SK-N-SH (cell line): ENCODE data around the gene GALNS. TPM values are rescaled to one million over a fixed set of nuclear protein-coding genes. Genes with fewer than 3 reads are reported as not detected.

Experiments used
- CTCF ChIA-PET: fragments of 300-600, 350-600 bp; formaldehyde crosslinking; extraction: SDS; loops from one replicate; lab custom pipeline; 2021; lab: Yijun Ruan, JAX
- POLR2A ChIA-PET: fragments of 350-600 bp; sonication (Branson Sonifier 250); formaldehyde crosslinking; extraction: SDS; loops from one replicate; lab custom pipeline; 2020; ENCODE audit warnings: antibody characterized with exemption, inconsistent platforms; lab: Yijun Ruan, JAX
- DNase-seq: peaks from one replicate; pipeline ENCODE4 v3.0.0; 2012
- H2AFZ ChIP-seq: fragments of 200-600 bp; sonication (generic); 2 replicates; pipeline ENCODE4 v1.8.1; 2016; ENCODE audit warnings: antibody characterized with exemption, mild to moderate bottlenecking, low read depth
- H3F3A ChIP-seq: fragments of 200-600 bp; sonication (generic); replicated peaks from 2 replicates; pipeline ENCODE3; 2016; ENCODE audit warnings: antibody characterized with exemption, mild to moderate bottlenecking; ENCODE audit not compliant: insufficient read depth
- H3K27ac ChIP-seq, 2 experiments: fragments of 200-500 bp in 1 of 2; fragments of 200-600 bp in 1 of 2; sonication (Bioruptor generic) in 1 of 2; sonication (generic), shearing (Covaris generic) in 1 of 2; 2 replicates each; pipeline versions ENCODE4 v1.5.1 to v1.6.1; 2014 to 2016; ENCODE audit warnings: low read depth in 2 of 2, inconsistent platforms in 1 of 2, low read length in 1 of 2, mild to moderate bottlenecking in 1 of 2, mixed read lengths in 1 of 2
- H3K27me3 ChIP-seq: fragments of 200-600 bp; sonication (generic), shearing (Covaris generic); 2 replicates; pipeline ENCODE4 v1.6.1; 2016; ENCODE audit warnings: mixed run types; ENCODE audit not compliant: insufficient read depth
- H3K36me3 ChIP-seq, 2 experiments: fragments of 200-500 bp in 1 of 2; fragments of 200-600 bp in 1 of 2; sonication (Bioruptor generic) in 1 of 2; sonication (generic) in 1 of 2; replicated peaks in 1 of 2; 2 replicates each; pipeline versions ENCODE3 to v1.5.1; 2014 to 2016; ENCODE audit warnings: low read length in 1 of 2, mild to moderate bottlenecking in 1 of 2; ENCODE audit not compliant: insufficient read depth in 2 of 2, control insufficient read depth in 1 of 2
- H3K4me1 ChIP-seq, 2 experiments: fragments of 200-500 bp in 1 of 2; fragments of 200-600 bp in 1 of 2; sonication (Bioruptor generic) in 1 of 2; sonication (generic), shearing (Covaris generic) in 1 of 2; 2 replicates each; pipeline versions ENCODE4 v1.5.1 to v1.6.1; 2014 to 2016; ENCODE audit warnings: low read depth in 1 of 2, low read length in 1 of 2, mixed run types in 1 of 2; ENCODE audit not compliant: insufficient read depth in 2 of 2, control insufficient read depth in 1 of 2
- H3K4me2 ChIP-seq: fragments of 200-600 bp; sonication (generic), shearing (Covaris generic); 2 replicates; pipeline ENCODE4 v1.6.1; 2017; ENCODE audit warnings: mixed run types
- H3K4me3 ChIP-seq, 2 experiments: fragments of 200-500 bp in 1 of 2; fragments of 200-600 bp in 1 of 2; sonication (Bioruptor generic) in 1 of 2; sonication (generic), shearing (Covaris generic) in 1 of 2; 2 replicates each; pipeline versions ENCODE4 v1.5.1 to v1.8.1; 2014 to 2016; ENCODE audit warnings: low read depth in 2 of 2, inconsistent platforms in 1 of 2, low read length in 1 of 2, mild to moderate bottlenecking in 1 of 2, mixed read lengths in 1 of 2, moderate library complexity in 1 of 2
- H3K79me2 ChIP-seq: fragments of 200-600 bp; sonication (generic); 2 replicates; pipeline ENCODE4 v1.8.1; 2017; ENCODE audit warnings: mild to moderate bottlenecking; ENCODE audit not compliant: insufficient read depth
- H3K9ac ChIP-seq: fragments of 200-600 bp; sonication (generic); 2 replicates; pipeline ENCODE4 v1.6.1; 2017; ENCODE audit warnings: mixed run types
- H3K9me2 ChIP-seq: fragments of 200-600 bp; sonication (generic); 2 replicates; pipeline ENCODE4 v1.6.1; 2017; ENCODE audit warnings: mixed run types
- H3K9me3 ChIP-seq: fragments of 200-600 bp; sonication (generic); 2 replicates; pipeline ENCODE4 v1.6.1; 2017; ENCODE audit warnings: mixed run types, mild to moderate bottlenecking, moderate library complexity
- H4K20me1 ChIP-seq: fragments of 200-600 bp; sonication (generic); 2 replicates; pipeline ENCODE4 v1.6.1; 2017; ENCODE audit warnings: mild to moderate bottlenecking, mixed run types; ENCODE audit not compliant: insufficient read depth
- MAX ChIP-seq: IDR thresholded peaks from 2 replicates; pipeline ENCODE4 v1.4.0; 2012; ENCODE audit warnings: low read depth
- PBX3 ChIP-seq: IDR thresholded peaks from 2 replicates; pipeline ENCODE4; 2012
- RCOR1 ChIP-seq: fragments of 150-350 bp; IDR thresholded peaks from 2 replicates; pipeline ENCODE4 v1.6.1; 2017; ENCODE audit warnings: antibody characterized with exemption, low read length
- RFX5 ChIP-seq: IDR thresholded peaks from 2 replicates; pipeline ENCODE4 v1.6.1; 2012; ENCODE audit warnings: mild to moderate bottlenecking, improper control_type of control experiment, low read length
- RXRA ChIP-seq: IDR thresholded peaks from 2 replicates; pipeline ENCODE4 v1.4.0; 2012; ENCODE audit warnings: low read depth, mild to moderate bottlenecking, borderline replicate concordance
- TAF1 ChIP-seq: IDR thresholded peaks from 2 replicates; pipeline ENCODE4 v1.6.1; 2012; ENCODE audit warnings: low read depth, mild to moderate bottlenecking, low read length, moderate library complexity, borderline replicate concordance
- USF1 ChIP-seq: IDR thresholded peaks from 2 replicates; pipeline ENCODE4 v1.4.0; 2012; ENCODE audit warnings: low read depth, borderline replicate concordance
- ZBTB33 ChIP-seq: IDR thresholded peaks from 2 replicates; pipeline ENCODE4 v1.4.0; 2012; ENCODE audit warnings: low read depth, borderline replicate concordance
- WGBS: methylation state at CpG from one replicate; pipeline ENCODE4 v1.1.6; 2017; ENCODE audit warnings: low lambda C conversion rate; 5-methylcytosine and 5-hydroxymethylcytosine counted together
- polyA plus RNA-seq, 3 experiments: library from polyadenylated mRNA; depleted of rRNA; stranded (reverse); fragments of >200 nt; gene quantifications; 2 replicates each; pipeline ENCODE4 v1.2.3, GENCODE V29; 2012

The GALNS gene
- polyA plus RNA-seq, 1 of the 3 experiments (the other 2 are of a cell fraction), result 16.5 TPM

GRCh38 chr16:88886845-88887521 lies 30.2 kb upstream of the GALNS start:
- WGBS, result 87% methylated on average over 20 of the region's 39 CpGs
- Histone ChIP-seq H3F3A (no peaks in the 10 kb centered on the region), H3K9me3 (no peaks in the 10 kb centered on the region), H3K27me3 (peaks cover 35% of the 10 kb centered on the region), H3K9me2 (no peaks in the 10 kb centered on the region), H3K79me2 (no peaks in the 10 kb centered on the region), H3K9ac (no peak overlapping the region), H3K27ac (no peak overlapping the region), H2AFZ (no peak overlapping the region), H3K4me3 (no peak overlapping the region), H3K4me1 (no peaks in the 10 kb centered on the region; a peak in 1 of 4 replicates), H4K20me1 (no peaks in the 10 kb centered on the region), H3K36me3 (no peaks in the 10 kb centered on the region), H3K4me2 (no peak overlapping the region)
- POLR2A ChIA-PET, result no interaction called here
- CTCF ChIA-PET, result interaction anchor here (0.6 to 1.2 kb wide), 4 partner anchors 21 to 329 kb away, joined by 3 read pairs; no protein-coding TSS in a partner anchor
- DNase-seq, result no peak
- TF ChIP-seq RFX5 (no peak), PBX3 (no peak), RCOR1 (no peak)

- TF ChIP-seq MAX (no peak), PBX3 (no peak), USF1 (no peak), RXRA (no peak), RFX5 (no peak), TAF1 (no peak), ZBTB33 (no peak)
- Histone ChIP-seq H3F3A (no peaks in the 10 kb centered on the region), H3K9me2 (no peaks in the 10 kb centered on the region), H3K4me2 (no peak overlapping the region), H3K9ac (no peak overlapping the region), H3K27me3 (peaks cover 35% of the 10 kb centered on the region), H3K79me2 (no peaks in the 10 kb centered on the region), H3K36me3 (no peaks in the 10 kb centered on the region), H3K27ac (no peak overlapping the region), H3K4me3 (no peak overlapping the region), H3K9me3 (no peaks in the 10 kb centered on the region), H4K20me1 (no peaks in the 10 kb centered on the region), H2AFZ (no peak overlapping the region), H3K4me1 (no peaks in the 10 kb centered on the region; a peak in 2 of 4 replicates)
- ChIA-PET CTCF (interaction anchor here (0.6 to 1.2 kb wide), 4 partner anchors 22 to 330 kb away, joined by 3 read pairs; no protein-coding TSS in a partner anchor), POLR2A (no interaction called here)
- DNase-seq, result no peak
- WGBS, result 60% methylated on average over 1 of the region's 15 CpGs
These were observed 29.7 kb upstream of the GALNS start for GRCh38 chr16:88886420-88886844.
